Fibroblast of pulmonary artery (primary cell): ENCODE results near the gene ME1.

Experiments
- DNase-seq: peaks from one replicate; pipeline ENCODE4 v3.0.0-alpha.2; 2010; ENCODE audit warnings: low read depth
- H3K4me3 ChIP-seq: replicated peaks from 2 replicates; pipeline ENCODE4 v1.5.1; 2011; ENCODE audit warnings: low read depth, mild to moderate bottlenecking, control low read depth, low read length, moderate library complexity
- CTCF ChIP-seq: IDR thresholded peaks from 2 replicates; pipeline ENCODE4 v1.5.1; 2011; ENCODE audit warnings: mild to moderate bottlenecking, control low read depth, low read length, inconsistent platforms; ENCODE audit errors: missing control alignments

ME1 gene

GRCh38 chr6:83185096-83185495 lies 245.8 kb downstream of the ME1 start:
- DNase-seq: no peak
- TF ChIP-seq CTCF: no peak
- H3K4me3 ChIP-seq: no peak overlapping the region

GRCh38 chr6:83183082-83183828 lies 247.6 kb downstream of the ME1 start:
- peak overlapping the region; percentile 3 for H3K4me3 ChIP-seq
- no peak for TF ChIP-seq CTCF
- DNase-seq: peak; percentile 97

- no peak overlapping the region for H3K4me3 ChIP-seq
- DNase-seq: no peak
- no peak for TF ChIP-seq CTCF
Observed at GRCh38 chr6:83182114-83182513, 248.7 kb downstream of the ME1 start.

DNA sequence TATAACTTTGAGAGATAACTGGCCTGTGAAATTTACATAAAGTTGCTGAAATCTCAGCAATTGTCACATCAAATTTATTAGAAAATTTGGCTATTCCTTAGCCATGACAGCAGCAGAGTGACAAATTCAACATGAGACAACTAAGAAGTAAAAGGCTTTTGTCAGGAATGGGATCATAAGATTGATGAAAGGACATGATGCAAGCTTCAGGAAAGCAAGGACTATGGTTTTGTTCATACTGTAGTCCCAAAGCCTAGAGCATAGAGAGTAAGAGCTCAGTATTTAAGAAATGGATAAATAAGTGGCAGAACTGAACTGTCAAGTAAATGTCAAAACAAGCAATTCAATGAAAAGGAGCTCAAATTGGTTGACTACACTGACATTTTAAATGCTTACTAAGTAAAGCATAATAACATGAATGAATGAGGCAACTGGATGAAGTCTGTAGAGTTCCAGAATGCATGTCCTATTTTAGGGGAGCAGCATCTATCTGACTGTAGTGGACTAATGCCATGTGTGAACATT lies 250.4 kb downstream of the ME1 start:
- DNase-seq: no peak
- H3K4me3 ChIP-seq: no peak overlapping the region
- TF ChIP-seq CTCF: no peak

GRCh38 chr6:83176246-83176645 lies 254.6 kb downstream of the ME1 start:
- no peak overlapping the region for H3K4me3 ChIP-seq
- TF ChIP-seq CTCF: no peak
- DNase-seq: no peak

GRCh38 chr6:83169511-83169910 lies 261.3 kb downstream of the ME1 start:
- TF ChIP-seq CTCF: no peak
- no peak overlapping the region for H3K4me3 ChIP-seq
- DNase-seq: no peak

DNA sequence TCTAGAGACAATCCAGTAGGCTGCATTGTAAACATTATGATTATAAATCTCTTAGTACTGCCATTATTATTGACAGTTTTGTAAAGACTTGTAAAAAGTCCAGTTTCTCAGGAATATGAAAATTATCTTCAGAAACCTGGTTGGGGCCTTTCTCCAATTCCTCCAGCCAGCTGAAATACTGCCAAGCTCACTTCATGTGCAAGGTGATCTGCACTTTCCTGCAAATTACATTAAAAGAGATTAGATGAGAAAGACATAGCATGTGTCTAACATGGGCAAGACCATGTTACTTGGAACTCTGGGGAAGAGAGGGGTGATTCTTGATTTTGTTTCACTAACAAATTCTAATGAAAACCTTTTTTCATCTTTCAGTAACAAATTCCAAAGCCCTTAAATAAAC lies 261.7 kb downstream of the ME1 start:
- no peak for DNase-seq
- no peak for TF ChIP-seq CTCF
- no peak overlapping the region for H3K4me3 ChIP-seq
